ENCODE data around the gene TNIP2.

The TNIP2 gene

DNA sequence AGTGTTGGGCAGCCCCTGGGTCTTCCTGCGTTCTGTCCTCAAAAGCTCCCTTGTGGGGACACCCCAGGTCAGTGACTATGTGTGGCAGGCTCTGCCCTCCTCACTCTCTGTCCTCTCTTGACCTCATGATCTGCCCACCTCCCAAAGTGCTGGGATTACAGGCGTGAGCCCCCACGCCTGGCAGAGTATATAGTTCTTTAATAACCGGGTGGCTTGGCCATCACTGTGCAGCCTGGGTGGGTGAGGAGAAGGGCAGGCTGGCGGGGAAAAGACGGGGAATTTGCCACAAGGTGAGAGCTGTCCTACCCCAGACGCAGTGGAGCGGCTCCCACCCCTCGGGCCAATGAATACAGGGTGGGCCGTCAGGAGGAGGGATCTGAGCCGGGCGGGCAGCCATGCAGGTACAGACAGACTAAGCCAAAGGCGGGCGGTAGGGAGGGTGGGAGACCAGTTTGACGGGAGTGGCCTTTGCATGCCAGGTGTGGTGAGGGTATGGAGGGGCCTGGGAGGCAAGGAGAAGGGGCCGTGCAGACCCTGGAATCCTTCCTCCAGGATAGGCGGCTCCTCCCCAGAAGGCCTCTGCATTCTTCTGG, 39.3 kb upstream of the TNIP2 start:
- intact Hi-C loops (cut with DNase I), result no loop called here
- peak in 6 of 42 donors; percentile 3 to 53 (median 10) for DNase-seq

DNA sequence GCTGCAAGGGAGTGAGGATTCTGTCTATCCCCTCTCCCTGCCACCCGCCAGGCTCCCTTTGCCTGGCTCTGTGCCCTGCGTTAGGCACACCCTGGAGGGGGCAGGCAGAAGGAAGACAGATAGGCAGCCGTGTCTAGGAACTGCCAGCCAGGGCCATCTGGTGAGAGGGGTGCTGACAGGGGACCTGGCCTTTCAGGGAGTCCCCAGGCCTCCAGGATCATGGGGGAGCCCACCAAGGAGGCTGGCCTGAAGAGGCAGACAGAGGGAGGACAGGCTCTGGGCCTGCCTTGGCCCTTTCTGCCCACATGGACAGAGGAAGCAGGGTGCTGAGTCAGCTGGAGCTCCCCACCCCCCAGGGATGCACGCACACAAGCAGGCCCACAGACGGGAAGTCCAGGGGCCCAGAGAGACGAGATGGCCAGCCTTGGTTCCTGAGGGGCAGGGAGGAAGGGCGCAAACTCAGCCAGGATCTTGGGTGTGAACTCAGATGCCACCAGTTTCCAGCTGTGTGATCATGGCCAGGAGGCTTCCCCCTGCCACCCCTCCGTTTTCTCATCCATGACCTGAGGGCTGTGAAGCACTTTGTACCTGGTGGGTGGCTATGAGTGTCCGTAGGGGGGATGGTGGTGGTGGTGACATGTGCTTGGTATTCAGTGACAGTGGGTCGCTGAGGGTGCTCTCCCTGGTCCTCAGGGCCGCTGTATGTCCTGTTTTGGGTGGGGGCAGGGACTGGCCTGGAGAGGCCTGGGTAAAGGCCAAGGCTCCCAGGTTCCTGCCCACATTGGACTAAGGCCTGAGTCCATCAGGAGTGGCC, 38.6 kb upstream of the TNIP2 start:
- peak in 22 of 42 donors; percentile 30 to 76 (median 64) for DNase-seq
- intact Hi-C loops (cut with DNase I), result no loop called here

DNA sequence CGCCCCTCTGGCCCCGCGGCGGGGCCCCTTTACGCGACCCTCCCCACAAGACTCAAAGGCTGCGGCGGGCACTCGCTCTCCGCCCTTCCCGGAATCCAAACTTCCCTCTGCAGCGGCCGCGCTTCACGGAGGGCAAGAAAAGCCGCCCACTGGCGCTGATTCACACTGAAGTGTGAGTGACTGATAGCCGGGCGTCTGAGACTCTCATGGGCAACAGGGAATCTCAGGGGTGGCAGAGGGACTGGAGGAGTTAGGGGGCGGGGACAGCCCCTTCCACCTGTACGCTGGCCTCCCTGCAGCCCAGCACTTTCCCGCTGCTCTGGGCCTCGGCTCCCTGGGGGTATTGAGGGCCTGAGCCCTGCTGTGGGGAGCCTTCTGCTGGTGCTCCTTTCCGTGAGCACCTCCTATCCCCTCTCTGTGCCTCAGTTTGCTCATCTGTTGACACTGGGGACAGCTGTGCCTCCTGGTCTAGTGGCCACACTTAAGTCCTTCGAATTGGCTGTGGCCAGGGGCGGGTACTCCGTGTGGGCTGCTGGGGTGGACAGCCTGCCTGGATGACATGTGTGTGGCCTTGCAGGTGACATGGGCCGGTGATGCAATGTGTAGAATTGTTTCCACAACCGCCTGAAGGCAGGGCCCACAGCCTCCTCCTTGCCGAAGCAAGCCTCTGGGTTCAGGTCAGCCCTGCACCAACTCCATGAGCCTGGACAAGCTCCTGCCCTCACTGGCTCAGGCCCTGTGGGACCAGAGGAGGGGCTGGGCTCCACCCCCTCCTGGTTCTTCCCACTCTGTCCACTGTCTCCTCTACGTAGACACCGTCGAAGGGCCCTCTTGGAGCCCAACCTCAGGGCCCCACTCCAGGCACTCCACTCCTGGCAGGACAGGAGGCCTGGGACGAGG, 37.7 kb upstream of the TNIP2 start:
- DNase-seq, result peak in 8 of 42 donors; percentile 4 to 49 (median 22)

DNA sequence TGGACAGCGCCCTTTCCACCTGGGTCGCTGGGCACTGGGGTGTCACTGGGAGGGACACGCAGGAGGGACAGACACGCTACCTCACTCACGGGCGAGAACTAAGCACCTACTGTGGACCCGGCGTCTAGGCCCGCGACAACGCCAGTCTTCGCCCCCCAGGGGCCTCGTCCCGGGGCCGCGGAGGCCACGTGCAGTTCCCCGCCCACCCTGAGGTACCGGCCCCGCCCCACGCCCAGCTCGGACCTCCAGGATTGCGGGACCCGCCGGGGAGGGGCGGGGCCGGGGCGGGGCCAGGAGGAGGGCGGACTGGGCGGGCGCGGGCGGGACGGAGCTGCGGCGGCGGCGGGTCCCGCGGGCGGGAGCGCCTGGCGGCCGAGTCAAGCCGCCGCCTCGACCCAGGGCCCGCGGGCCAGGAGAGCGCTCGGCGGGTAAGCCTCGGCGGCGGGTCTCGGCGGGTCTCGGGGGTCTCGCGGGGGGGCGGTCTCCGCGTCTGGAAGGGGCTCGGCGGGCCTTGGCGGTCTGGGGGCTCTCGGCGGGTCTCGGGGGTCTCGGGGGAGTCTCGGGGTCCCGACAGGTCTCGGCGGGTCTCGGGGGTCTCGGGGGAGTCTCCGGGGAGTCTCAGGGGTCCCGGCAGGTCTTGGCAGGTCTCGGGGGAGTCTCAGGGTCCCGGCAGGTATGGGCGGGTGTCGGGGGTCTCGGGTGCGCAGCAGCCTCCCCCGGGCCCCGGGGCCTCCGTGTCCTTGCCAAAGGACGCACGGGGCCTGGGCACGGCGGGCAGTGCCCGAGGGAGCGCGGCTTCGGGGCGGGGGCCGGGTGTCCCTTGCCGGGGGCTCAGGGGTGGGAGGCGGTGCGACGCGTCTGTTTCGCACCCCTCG, 36.8 kb upstream of the TNIP2 start, which contains the start of gene SH3BP2:
Gene SH3BP2 (plus strand): TSS at position 375 of the 875 bp plus-strand sequence. CDS start 27,533 bp downstream, outside the sequence.
- intact Hi-C loops (cut with DNase I), result no loop called here
- DNase-seq, result peak in 33 of 42 donors; percentile 47 to 83 (median 65)

More for the DNA sequence above, 37.7 kb upstream of the TNIP2 start:
- intact Hi-C loops (cut with DNase I), result no loop called here

DNA sequence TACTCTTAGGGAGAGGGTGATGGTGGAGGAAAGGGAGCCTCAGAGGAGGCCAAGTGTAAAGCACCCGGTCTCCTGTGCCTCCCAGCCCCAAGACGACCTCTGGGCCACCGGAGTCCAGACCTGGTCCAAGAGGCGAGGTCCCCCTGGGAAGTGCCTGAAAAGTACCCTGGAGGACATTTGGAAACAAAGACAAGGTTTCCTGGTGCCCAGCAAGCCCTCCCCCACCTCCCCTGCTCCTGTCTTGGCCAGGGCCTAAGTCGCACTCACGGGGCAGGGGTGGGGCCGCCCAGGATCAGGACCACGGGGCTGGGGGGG, 36.2 kb upstream of the TNIP2 start:
- intact Hi-C loops (cut with DNase I), result no loop called here
- peak in 2 of 42 donors; percentile 2 to 3 for DNase-seq

DNA sequence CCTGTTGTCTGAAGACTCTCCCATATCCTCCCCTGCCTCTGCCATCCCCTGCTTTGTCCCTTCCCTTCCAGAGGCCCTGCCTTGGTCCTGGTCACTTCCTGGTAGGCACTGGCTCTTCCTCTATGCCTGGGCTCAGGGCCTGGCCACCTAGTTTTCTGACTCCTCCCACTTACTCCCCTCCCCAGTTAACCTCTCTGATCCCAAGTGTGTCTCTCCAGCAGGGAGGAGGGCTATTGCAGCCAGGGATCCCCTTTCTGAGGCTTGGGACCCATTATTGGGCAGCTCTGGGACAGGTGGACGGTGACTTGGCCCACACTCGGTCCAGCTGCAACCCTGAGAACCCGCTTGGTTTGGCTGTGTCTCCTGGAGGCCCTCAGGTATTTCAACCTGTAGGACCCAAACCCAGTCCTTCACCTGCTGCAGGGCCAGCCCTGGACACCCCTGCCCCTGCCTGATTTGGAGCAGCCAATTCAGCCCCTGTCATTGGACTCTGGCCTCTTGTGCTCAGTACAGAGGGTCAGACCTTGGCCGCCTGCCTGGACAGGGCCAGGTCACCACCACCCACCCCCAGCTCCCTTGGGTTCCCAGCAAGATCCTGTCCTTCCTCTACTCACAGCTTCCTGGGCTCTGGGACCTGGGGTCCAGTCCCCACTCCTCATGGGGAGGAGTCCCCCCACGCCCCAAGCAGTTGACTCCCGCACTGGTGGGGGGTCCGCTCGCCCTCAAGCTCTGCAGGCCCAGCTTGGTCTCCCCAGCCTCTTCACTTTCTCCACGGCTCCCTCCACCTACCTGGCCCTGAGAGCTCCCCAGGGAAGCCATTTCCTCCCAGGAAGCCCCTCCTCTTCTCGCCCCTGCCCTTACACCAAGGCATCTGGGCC, 35.6 kb upstream of the TNIP2 start:
- peak in 4 of 42 donors; percentile 4 to 16 (median 5) for DNase-seq
- intact Hi-C loops (cut with DNase I), result no loop called here

DNA sequence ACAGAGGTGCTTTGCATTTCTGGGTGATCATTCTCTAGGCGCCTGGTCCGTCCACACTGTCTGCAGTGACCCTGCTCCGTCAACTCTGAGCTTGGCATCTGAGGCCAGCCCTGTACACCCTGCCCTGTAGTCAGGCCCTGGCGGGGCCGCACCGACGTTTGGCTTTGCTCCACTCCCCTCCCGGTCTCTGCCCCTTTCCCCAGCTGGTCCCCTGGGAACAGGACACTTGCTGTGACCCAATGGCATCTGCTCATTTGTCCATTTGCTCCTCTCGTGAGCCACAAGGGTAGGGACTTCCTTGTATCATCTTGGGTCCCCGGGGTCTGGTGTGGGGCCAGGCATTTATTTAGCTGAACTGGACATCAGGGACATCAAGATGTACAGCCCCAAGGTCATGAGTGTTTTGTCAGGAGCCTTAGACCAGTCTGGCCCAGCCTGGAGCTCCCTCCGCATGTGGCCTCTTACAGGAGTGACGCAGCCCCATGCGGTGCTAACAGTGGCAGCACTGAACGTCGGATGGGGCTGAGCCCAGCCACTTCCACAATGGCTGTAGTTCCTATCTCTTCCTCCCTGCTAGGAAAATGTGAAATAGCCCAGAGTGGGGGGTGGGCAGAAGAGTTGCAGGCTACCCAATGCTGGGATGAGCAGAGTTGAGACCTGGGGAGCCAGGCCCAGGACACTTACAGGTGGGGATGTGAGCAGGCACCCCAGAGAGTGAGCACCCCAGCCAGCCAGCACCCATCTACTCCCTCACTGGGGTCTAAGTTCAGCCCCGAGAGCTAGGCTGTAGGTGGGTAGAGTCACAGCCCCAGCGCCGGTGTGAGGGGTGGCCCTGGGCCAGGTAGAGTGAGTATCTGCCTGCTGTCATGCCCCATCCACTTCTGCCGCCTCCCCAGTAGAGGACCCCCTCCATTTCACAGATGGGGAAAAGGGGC, 34.7 kb upstream of the TNIP2 start:
- intact Hi-C loops (cut with DNase I), result no loop called here
- peak in 2 of 42 donors; percentile 3 to 6 for DNase-seq

DNA sequence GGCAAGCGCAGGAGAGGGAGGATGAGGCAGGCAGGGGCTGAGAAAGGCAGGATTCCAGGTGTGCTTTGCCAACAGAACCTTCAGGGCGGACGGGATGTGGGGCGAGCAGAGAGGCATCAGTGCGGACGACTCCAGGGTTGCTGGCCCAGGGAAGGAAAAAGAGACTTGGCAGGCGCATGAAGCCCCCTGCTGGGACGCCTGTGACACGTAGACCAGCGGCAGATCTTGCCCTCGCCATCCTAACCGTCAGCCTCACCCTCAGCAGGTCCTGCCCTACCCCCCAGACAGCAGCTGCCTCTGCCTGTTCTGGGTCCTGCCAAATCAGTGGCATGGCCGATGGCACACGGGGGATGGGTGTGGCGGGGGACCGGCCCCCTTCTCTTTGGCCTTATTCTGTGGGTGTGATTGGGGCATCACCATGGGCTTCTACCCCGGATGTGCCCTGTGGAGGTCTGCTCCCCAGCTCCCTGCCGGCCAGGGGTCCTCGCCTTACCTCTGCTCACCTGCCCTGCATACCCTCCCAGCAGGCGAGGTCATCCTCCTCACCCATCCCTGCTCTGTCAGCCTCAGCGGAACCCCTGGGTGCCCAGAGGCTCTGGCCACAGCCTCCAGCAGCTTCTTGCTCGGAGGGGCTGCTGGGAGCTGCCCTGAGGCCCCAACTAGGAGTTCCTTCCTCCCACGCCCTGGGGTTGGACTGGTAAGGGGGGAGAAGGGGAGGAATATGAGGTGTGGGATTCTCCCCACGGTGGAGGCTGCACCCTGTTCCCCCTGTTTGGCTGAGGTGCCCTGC, 33.9 kb upstream of the TNIP2 start:
- DNase-seq, result peak in 1 of 42 donors; percentile 11
- intact Hi-C loops (cut with DNase I), result no loop called here

DNA sequence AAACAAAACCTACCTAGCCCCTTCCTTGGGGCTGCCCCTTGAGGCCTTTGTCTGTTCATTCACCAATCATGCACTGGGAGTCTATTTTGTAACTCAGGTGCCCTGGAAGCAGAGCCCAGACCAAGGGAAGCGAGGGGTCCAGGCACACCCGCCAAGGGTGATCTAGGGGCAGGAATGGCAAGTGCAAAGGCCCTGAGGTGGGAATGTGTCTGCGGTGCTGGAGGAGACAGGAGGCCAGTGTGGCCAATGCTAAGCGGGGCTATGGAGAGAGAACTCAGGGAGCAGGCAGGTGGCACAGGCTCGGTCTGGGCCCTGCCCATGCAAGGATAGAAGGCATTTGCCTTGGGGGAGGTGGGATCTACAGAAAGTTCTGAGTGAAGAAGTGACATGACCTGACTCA, 33.2 kb upstream of the TNIP2 start:
- DNase-seq, result peak in 1 of 42 donors; percentile 8
- intact Hi-C loops (cut with DNase I), result no loop called here

DNA sequence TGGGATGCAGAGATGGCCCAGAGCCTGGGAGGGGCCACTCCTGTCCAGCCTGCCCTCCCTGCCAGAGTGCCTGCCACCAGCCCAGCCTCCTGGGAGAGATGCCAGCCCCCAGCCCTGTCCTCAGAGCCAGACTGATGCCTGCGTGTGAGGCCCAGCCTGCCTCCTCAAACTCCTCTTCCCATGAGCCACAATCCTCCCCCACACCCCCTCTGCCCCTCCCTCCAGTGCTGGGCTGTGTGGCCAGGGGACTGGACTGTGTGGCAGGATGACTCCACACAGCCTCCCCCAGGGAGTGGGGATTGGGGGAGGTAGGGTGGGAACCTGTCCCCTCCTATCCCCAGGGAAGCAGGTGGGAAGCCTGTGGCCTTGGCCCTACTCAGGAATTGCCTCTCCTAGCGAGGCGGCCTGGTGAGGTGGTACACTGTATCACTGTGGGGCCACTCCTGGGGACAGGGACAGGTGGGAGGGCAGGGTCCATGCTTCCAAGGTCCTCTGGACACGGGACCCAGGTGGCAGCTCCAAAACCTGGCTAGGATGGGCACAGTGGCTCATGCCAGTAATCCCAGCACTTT, 32.5 kb upstream of the TNIP2 start:
- peak in 19 of 42 donors; percentile 25 to 77 (median 64) for DNase-seq
- intact Hi-C loops (cut with DNase I), result no loop called here

DNA sequence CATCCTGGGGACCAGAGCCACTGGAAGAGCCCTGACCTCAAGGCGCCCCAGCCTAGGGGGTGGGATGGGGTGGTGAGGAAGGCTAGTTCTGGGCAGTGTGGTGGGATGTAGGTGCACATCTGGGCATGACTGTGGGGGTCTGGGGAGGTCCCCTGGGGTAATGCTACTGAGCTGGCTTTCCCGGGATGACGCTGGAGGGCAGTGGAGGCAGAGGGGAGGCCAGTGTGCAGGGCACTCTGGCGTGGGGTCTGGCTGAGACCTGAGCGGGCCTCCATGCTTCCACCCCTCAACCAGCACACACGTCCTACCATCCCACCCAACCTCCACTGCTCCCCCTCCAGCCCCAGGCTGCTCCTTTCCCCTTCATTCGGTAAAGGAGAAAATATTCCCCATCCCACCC, 32.0 kb upstream of the TNIP2 start:
- intact Hi-C loops (cut with DNase I), result no loop called here

DNA sequence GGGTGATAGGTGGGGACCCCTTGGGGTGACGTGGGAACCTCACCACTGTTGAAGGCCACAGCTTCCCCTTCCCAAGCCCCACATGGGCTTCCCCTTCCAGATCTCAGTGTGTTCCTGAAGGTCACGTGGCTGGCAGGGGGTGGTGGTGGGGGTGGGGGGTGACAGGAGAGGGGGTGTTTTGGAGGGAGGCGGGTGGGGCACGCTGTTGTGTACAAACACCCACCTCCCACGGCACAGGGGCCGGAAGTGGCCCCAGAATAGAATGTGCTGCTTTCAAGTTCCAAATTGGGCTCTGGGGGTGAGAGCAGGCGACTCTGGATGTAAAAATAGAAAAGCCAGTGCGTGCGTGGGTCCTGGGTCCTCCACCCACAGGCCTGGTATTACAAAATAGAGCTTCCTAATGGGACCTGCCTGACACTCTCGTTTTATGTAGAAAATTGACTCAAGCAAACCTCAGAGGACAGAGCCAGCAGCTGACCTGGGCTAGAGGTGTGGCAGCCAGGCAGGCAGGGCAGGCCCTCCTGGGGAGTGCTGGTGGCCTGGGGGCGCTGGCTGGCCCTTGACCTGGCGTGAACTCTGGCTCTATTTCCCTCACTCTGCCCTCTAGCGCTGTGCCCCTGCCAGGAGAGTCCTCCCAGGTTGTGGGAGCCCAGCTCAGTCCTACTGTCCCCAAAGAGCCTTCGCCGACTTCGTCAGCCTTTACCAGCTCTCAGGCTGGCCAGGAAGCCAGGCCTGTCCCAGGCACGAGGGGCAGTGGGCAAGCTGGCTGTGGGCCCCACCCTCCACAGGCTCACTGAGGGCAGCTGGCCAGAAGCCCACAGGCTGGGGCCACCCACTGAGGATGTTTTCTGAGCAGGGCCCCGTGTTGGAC, 31.3 kb upstream of the TNIP2 start:
- peak in 19 of 42 donors; percentile 37 to 79 (median 60) for DNase-seq
- intact Hi-C loops (cut with DNase I), result no loop called here

More for the DNA sequence above, 32.0 kb upstream of the TNIP2 start:
- DNase-seq, result peak in 1 of 42 donors; percentile 6

DNA sequence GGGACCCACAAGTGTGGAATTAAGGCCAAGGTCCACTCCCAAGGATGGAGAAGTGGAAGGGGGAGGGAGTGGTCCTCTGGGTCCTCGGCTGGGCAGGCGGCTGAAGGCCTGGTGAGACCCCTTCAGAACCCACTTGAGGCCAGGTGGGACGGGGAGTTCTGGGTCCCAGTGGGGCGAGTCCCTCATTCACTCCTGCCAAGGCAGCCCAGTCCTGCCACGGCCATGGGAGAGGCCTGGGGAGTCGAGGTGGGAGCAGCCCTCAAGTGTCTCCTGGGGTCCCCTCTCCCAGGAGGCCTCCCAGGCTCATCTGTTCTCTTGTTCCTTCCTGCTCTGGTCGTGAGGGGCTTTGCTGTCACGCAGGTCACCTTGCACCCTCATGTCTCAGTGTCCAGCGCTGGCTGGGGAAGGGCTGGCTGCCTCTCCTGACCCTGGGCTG, 30.7 kb upstream of the TNIP2 start:
- intact Hi-C loops (cut with DNase I), result no loop called here
- DNase-seq, result peak in 1 of 42 donors; percentile 2

DNA sequence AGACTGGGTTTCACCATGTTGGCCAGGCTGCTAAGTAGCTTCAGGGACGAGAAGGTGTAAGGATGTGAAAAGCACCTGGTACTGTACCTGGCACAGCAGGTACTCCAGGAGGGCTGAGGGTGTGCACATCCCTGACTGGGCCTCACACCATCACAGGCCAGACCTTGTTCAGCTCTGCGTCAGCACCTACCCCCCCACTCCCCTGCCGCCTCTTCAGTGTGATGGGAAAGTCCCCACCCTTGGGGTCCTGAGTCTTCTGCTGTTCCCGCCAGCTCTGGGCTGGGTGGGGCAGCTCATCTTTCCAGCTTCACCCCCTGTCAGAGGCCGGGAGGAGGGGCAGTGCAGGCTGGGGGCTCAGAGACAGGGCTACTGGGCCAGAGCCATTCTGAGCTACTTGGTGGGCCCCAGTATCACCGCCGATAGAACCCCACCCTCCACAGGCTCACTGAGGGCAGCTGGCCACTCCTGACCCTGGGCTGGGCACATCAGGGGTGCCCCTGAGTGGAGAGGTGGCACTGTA, 30.1 kb upstream of the TNIP2 start:
- DNase-seq, result peak in 2 of 42 donors; percentile 2 to 12

More for the DNA sequence above, 30.1 kb upstream of the TNIP2 start:
- intact Hi-C loops (cut with DNase I), result no loop called here

Data from head of caudate nucleus (tissue), 42 donors.